ENCODE results near the gene KIF16B.

- TF ChIP-seq EZH2 (conservative IDR thresholded peaks at IDR 0.05; ENCODE audit: low read depth, low read length) (no peak), RNF2 (conservative IDR thresholded peaks at IDR 0.05; ENCODE audit: low read depth) (no peak), MAFF (IDR thresholded peaks at IDR 0.05; ENCODE audit: low read depth, low read length) (no peak)
Measured at GRCh38 chr20:16606468-16607070, 33.3 kb upstream of the KIF16B start.
